ENCODE measurements around the gene CDH4. TPM values are rescaled to one million over a fixed set of nuclear protein-coding genes. Genes with fewer than 3 reads are reported as not detected.

Gene CDH4
- total RNA-seq, 2 experiments from 2014 or later = not detected

GRCh38 chr20:61291166-61291829 is 39.2 kb downstream of the CDH4 start:
- Histone ChIP-seq H3K9me3 (ENCODE audit: low read length) (no peaks in the 10 kb centered on the region), H2AFZ (ENCODE audit: low read length) (no peak overlapping the region), H4K20me1 (ENCODE audit: insufficient read depth, low read length) (no peaks in the 10 kb centered on the region), H3K27ac (ENCODE audit: low read depth, low read length, poor library complexity, severe bottlenecking) (no peak overlapping the region), H3K36me3 (ENCODE audit: insufficient read depth, low read length) (no peaks in the 10 kb centered on the region), H3K4me1 (ENCODE audit: insufficient read depth, low read length, poor library complexity, severe bottlenecking) (no peaks in the 10 kb centered on the region), H3K9me2 (ENCODE audit: insufficient read depth, low read length) (no peaks in the 10 kb centered on the region), H3K4me2 (ENCODE audit: low read length) (no peak overlapping the region), H3K4me3 (ENCODE audit: low read depth, low read length, poor library complexity, severe bottlenecking) (no peak overlapping the region), H3K79me2 (ENCODE audit: insufficient read depth, low read depth, low read length) (no peaks in the 10 kb centered on the region)
- ChIA-PET CTCF (ENCODE audit: unreplicated experiment) (no interaction called here), POLR2A (no interaction called here)
- intact Hi-C loops (cut with micrococcal nuclease; ENCODE audit: unreplicated experiment) = no loop called here
- TF ChIP-seq CTCF (conservative IDR thresholded peaks at IDR 0.05; ENCODE audit: low read length) = no peak
- no peak for DNase-seq (ENCODE audit: low spot score)
- no TSS peak for BruUV-seq (replicated peaks)

- Histone ChIP-seq H3K9me3 (ENCODE audit: low read length) (no peaks in the 10 kb centered on the region), H3K9me2 (ENCODE audit: insufficient read depth, low read length) (no peaks in the 10 kb centered on the region), H3K4me2 (ENCODE audit: low read length) (no peak overlapping the region), H3K79me2 (ENCODE audit: insufficient read depth, low read depth, low read length) (no peaks in the 10 kb centered on the region), H3K4me1 (ENCODE audit: insufficient read depth, low read length, poor library complexity, severe bottlenecking) (no peaks in the 10 kb centered on the region), H3K36me3 (ENCODE audit: insufficient read depth, low read length) (no peaks in the 10 kb centered on the region), H3K4me3 (ENCODE audit: low read depth, low read length, poor library complexity, severe bottlenecking) (no peak overlapping the region), H2AFZ (ENCODE audit: low read length) (no peak overlapping the region), H4K20me1 (ENCODE audit: insufficient read depth, low read length) (no peaks in the 10 kb centered on the region), H3K27ac (ENCODE audit: low read depth, low read length, poor library complexity, severe bottlenecking) (no peak overlapping the region)
- no peak for TF ChIP-seq EZH2phosphoT487 (IDR thresholded peaks at IDR 0.05; ENCODE audit: borderline replicate concordance, low read depth, low read length)
- TF ChIP-seq CTCF (conservative IDR thresholded peaks at IDR 0.05; ENCODE audit: low read length) = no peak
- ChIA-PET CTCF (ENCODE audit: unreplicated experiment) (no interaction called here), POLR2A (no interaction called here)
- DNase-seq (ENCODE audit: low spot score) = no peak
- intact Hi-C loops (cut with micrococcal nuclease; ENCODE audit: unreplicated experiment) = no loop called here
- no TSS peak for BruUV-seq (replicated peaks)
These were observed 40.3 kb downstream of the CDH4 start for GRCh38 chr20:61292391-61292790.

- Histone ChIP-seq H4K20me1 (ENCODE audit: insufficient read depth, low read length) (no peaks in the 10 kb centered on the region), H3K4me3 (ENCODE audit: low read depth, low read length, poor library complexity, severe bottlenecking) (no peak overlapping the region), H3K9me2 (ENCODE audit: insufficient read depth, low read length) (no peaks in the 10 kb centered on the region), H3K9me3 (ENCODE audit: low read length) (no peaks in the 10 kb centered on the region), H3K4me1 (ENCODE audit: insufficient read depth, low read length, poor library complexity, severe bottlenecking) (no peaks in the 10 kb centered on the region), H2AFZ (ENCODE audit: low read length) (no peak overlapping the region), H3K36me3 (ENCODE audit: insufficient read depth, low read length) (no peaks in the 10 kb centered on the region), H3K79me2 (ENCODE audit: insufficient read depth, low read depth, low read length) (no peaks in the 10 kb centered on the region), H3K4me2 (ENCODE audit: low read length) (no peak overlapping the region), H3K27ac (ENCODE audit: low read depth, low read length, poor library complexity, severe bottlenecking) (no peak overlapping the region)
- DNase-seq (ENCODE audit: low spot score) = no peak
- ChIA-PET POLR2A (no interaction called here), CTCF (ENCODE audit: unreplicated experiment) (no interaction called here)
- intact Hi-C loops (cut with micrococcal nuclease; ENCODE audit: unreplicated experiment) = no loop called here
- TF ChIP-seq EZH2phosphoT487 (IDR thresholded peaks at IDR 0.05; ENCODE audit: borderline replicate concordance, low read depth, low read length) (no peak), CTCF (conservative IDR thresholded peaks at IDR 0.05; ENCODE audit: low read length) (no peak)
- no TSS peak for BruUV-seq (replicated peaks)
These were observed 41.0 kb downstream of the CDH4 start for GRCh38 chr20:61292821-61293612.

All from OCI-LY7 (cell line).